SK-N-SH treated with all-trans-retinoic acid at 6 μM for 48 hours (cell line): ENCODE data around the gene E2F2.

Source experiments
- BACH2 ChIP-seq: fragments of 250-450 bp; sonication (Bioruptor Pico); IDR thresholded peaks from 2 replicates; pipeline ENCODE4 v1.9.0; 2021; ENCODE audit warnings: mild to moderate bottlenecking, borderline replicate concordance
- OSR1 ChIP-seq: fragments of 250-450 bp; sonication (Bioruptor Pico); IDR thresholded peaks from 2 replicates; pipeline ENCODE4 v1.8.0; 2022; ENCODE audit warnings: moderate library complexity, mild to moderate bottlenecking, inconsistent platforms
- PATZ1 ChIP-seq: fragments of 250-450 bp; sonication (Bioruptor Pico); IDR thresholded peaks from 2 replicates; pipeline ENCODE4 v1.8.0; 2020; ENCODE audit warnings: mild to moderate bottlenecking, moderate library complexity, borderline replicate concordance
- RARB ChIP-seq: fragments of 250-450 bp; sonication (Bioruptor Pico); IDR thresholded peaks from 2 replicates; pipeline ENCODE4 v1.8.0; 2021; ENCODE audit warnings: mild to moderate bottlenecking, moderate library complexity
- SNAI2 ChIP-seq: fragments of 250-450 bp; sonication (Bioruptor Pico); IDR thresholded peaks from 2 replicates; pipeline ENCODE4 v1.5.0; 2020; ENCODE audit warnings: mild to moderate bottlenecking, moderate library complexity
- ZNF70 ChIP-seq: fragments of 450-650 bp; formaldehyde crosslinking; IDR thresholded peaks from 2 replicates; pipeline ENCODE4 v1.5.0; 2020; ENCODE audit warnings: mild to moderate bottlenecking, moderate library complexity

GRCh38 chr1:23460519-23460918 lies 70.5 kb downstream of the E2F2 start:
- no peak for TF ChIP-seq RARB (CRISPR knock-in tag)
- no peak for TF ChIP-seq OSR1 (CRISPR knock-in tag)
- no peak for TF ChIP-seq ZNF70 (CRISPR knock-in tag)
- no peak for TF ChIP-seq BACH2 (CRISPR knock-in tag)
- TF ChIP-seq SNAI2 (CRISPR knock-in tag) = no peak
- TF ChIP-seq PATZ1 = no peak
